Limb (tissue), 2 donors: ENCODE measurements around the gene S100Z.
"Not testable (repeated sequence)": the region's sequence is repeated elsewhere in the genome, so short reads cannot be mapped to it uniquely, and the experiment has no call there.

Experiments
- DNase-seq, 2 donors: peaks; one replicate each; pipeline ENCODE4 v3.0.0-alpha.2; 2016; ENCODE audit errors: extremely low spot score in 2 of 2

S100Z gene

GRCh38 chr5:76849419-76850291 is at the start of gene S100Z:
S100Z (plus strand) TSS chr5:76850014; CDS start chr5:76875360, 25,346 bp downstream.
- no peak for DNase-seq

GRCh38 chr5:76800579-76800978 is 49.2 kb upstream of the S100Z start:
- DNase-seq: no peak

- no peak for DNase-seq
These were observed 48.5 kb upstream of the S100Z start for GRCh38 chr5:76801159-76801802.

GRCh38 chr5:76801803-76802195 is 48.0 kb upstream of the S100Z start:
- no peak for DNase-seq

GRCh38 chr5:76804266-76804665 is 45.5 kb upstream of the S100Z start:
- DNase-seq: no peak

- no peak for DNase-seq
These were observed 43.9 kb upstream of the S100Z start for GRCh38 chr5:76805821-76806505.

- DNase-seq: no peak
These were observed 42.5 kb upstream of the S100Z start for GRCh38 chr5:76807296-76807695.

- DNase-seq: no peak
These were observed 41.6 kb upstream of the S100Z start for GRCh38 chr5:76808141-76808691.

- DNase-seq: no peak
These were observed 40.7 kb upstream of the S100Z start for GRCh38 chr5:76809141-76809540.

GRCh38 chr5:76810236-76810635 is 39.6 kb upstream of the S100Z start:
- no peak for DNase-seq

- DNase-seq: no peak
These were observed 38.6 kb upstream of the S100Z start for GRCh38 chr5:76811214-76811613.

- DNase-seq: not testable (repeated sequence)
These were observed 37.6 kb upstream of the S100Z start for GRCh38 chr5:76812209-76812608.

- no peak for DNase-seq
These were observed 35.7 kb upstream of the S100Z start for GRCh38 chr5:76813982-76814562.

GRCh38 chr5:76816110-76816831 is 33.5 kb upstream of the S100Z start:
- DNase-seq: no peak

GRCh38 chr5:76818844-76819831 is 30.7 kb upstream of the S100Z start, which contains the start of gene F2RL1:
F2RL1 (plus strand) TSS chr5:76819030; CDS start chr5:76819183, 153 bp downstream.
- peak in 1 of 2 donors; percentile 79 for DNase-seq

- DNase-seq: no peak
These were observed 29.8 kb upstream of the S100Z start for GRCh38 chr5:76819851-76820525.

- DNase-seq: no peak
These were observed 29.3 kb upstream of the S100Z start for GRCh38 chr5:76820526-76820890.

- no peak for DNase-seq
These were observed 28.7 kb upstream of the S100Z start for GRCh38 chr5:76821136-76821535.
